GM19455 (cell line): ENCODE results near the gene DHX16.
A peak's percentile ranks its signal among the peaks of the same experiment; 100 is the strongest.
"Not testable (repeated sequence)": the region's sequence is repeated elsewhere in the genome, so short reads cannot be mapped to it uniquely, and the experiment has no call there.

ENCODE experiments used
- ATAC-seq: cut with Tn5 transposase; IDR thresholded peaks from one replicate; pipeline ENCODE4 v1.9.1; 2021; ENCODE audit not compliant: unreplicated experiment

The DHX16 gene

DNA sequence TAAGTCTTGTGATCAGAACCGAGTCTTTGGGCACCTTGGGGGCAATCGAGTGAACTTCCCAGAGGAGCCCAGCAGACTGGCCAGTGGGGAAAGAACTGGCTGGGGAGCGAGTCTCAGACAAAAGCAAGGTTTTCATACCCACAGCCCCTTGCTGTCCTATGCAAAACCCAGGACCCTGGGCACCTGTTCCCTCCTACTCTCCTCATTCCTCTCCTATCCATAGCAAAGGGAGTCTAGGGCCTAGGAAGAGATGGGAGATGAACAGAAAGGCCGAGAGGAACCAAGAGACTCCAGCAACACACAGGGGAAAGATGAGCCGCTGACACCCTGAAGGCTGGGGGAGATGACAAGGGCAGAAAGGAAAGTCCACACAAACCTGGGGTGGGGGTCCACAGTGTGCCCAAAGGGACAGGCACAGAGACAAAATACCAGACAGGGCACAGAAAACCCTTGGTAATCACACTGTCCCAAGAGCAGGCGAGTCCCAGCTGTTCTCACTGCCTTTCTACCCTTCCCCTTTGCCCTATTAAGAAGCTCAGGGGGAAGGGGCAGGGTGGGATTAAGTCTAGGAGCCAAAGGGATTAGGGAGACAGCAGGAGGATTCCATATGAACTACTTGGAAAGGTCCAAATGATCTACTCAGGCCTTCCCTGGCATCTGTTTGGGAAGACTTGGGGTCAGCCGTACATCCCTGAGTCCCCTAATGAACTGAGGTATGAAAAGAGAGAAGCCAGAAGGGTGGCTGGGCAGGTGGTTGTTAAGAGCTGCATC lies 7.1 kb upstream of the DHX16 start:
- ATAC-seq, result no peak

DNA sequence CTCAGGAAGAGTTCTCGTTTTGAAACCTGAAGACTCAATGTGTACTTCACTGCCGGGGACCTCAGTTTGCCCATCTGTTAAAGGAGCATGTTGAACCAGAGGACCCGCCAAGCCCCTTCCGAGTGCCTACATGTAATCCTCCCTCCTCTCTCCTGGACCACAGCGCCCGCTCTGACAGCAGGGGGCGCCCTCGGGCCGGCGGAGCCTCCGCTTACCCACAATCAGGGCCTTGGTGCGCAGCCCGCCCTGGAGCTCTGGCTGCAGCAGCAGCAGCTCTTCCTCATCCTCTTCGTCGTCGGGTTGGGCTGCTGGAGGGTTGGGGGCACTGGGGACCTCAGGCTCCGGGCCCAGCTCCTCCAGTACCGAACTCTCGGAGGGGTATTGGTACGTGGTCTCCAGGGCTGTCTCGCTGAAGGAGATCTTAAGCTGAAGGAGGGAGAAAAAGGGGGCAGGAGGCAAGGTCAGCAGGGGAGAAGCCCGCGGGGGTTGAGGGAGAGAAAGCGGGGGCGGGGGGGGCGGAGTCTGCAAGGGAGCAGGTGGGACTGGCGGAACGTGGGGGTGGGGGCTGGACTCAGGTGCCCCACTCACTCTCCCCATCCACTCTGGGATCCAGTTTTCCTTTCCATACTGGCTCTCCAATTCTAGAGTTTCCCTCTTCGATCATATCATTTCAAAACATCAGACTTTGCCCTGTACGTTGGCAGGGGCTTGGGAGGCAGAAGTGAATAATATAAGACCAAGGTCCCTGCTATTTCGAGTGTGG lies 6.3 kb upstream of the DHX16 start:
- ATAC-seq, result no peak

DNA sequence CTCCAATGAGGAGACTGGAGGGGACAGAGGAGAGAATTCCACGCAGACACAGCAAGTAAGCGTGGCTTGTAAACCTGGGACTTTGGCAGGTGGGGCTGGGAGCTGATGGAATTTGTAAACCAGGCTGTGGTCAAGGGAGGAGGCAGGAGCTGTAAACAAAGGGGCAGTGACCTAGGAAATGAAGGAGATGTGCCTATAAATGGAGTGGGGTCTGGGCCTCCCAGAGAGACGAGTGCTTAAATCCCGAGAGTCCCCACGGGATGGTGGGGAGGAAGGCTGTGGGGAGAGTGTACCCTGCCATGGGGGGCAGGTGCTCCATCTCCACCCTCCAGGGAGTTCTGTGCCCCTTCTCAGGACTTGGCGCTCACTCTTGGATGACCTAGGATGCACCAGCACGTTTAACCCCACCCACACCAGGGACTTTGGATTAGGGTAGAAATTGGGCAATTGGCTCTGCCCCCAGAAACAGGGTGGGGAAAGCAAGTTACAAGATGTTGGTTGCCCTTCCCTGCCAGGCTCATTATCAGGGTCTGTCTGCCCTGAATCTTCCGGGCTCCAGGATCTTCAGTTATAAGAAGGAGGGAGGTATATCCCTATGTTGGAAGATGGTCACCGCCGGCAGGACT lies 4.0 kb upstream of the DHX16 start:
- ATAC-seq, result no peak

DNA sequence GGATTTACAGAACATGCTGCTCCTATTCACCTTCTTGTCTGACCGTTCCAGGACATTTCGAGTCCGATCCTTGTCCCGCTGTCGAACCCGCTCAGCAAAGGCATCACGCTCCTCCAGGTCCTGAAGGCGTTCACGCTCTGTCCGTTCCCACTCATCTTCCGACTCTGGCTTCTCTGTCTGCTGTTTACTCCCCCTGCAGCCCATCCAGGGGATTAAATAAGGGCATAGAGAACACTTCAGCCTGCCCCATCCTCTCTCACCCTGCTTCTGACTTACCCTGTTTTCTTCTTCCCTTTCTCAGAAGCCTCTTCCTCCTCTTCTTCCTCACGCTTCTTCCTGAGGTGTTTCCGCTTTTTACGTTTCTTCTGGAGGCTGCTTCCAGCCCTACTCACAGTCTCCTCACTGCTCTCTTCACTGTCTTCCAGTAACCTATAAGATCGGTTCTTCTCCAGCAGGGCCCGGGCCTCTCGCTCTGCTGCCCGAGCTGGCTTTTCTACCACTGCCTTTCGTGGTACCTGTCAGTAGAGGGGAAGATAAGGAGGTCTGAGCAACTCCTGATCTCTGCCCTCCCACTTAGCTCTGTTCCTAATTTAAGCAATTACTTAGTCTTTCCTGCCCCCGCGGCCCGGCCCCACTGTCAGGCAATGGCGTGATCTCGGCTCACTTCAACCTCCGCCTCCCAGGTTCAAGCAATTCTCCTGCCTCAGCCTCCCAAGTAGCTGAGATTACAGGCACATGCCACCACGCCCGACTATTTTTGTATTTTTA lies 1.9 kb downstream of the DHX16 start:
- ATAC-seq, result no peak

DNA sequence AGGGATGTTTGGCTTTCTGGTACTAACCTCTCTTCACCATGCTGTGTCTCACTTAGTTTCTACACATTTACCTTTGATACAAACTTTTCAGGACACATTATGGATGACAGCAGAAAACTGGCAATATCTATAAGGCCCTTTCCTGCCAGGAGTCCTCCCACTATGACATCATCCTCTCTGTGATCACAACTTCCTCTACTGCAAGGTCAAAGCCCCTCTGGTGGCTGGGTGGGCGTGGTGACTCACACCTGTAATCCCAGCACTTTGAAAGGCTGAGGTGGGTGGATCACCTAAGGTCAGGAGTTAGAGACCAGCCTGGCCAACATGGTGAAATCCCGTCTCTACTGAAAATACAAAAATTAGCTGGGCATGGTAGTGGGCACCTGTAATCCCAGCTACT lies 6.5 kb downstream of the DHX16 start:
- ATAC-seq, result not testable (repeated sequence)

DNA sequence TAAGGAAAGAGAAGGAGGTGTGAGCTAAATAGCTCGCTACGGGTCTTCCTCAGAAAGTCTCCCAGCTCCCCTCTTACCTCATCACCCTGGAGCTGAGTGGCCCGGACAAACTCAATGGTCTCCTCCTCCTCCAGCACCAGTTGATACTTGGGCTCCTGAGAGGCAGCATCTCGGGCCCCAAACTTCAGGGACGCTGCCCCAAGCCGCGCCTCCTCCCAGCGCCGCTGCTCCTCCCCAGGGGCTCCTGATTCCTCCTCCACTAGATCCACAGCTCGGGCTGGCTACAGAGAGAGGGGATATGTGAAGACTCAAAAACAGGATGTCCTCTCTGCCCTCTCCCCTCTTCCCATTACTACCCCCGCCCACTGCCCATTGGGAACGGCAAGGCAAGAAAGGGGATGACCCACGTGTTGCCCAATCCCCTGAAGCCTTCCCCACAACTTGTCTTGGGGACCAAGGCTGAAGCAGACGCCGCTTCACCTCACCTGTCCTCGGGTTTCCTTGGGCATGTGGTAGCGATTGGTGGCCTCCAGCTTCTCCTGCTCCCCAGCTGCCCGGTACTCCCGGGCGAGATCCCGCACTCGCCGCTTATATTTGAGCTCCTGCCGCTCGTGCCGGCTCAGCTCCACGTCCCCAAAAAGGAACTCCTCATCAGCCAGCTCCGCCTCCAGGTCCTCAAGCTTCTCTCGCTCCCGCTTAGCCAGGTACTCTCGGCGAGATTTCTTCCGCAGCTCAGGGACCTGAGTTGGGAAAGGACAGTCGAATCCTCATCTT lies 7.6 kb downstream of the DHX16 start:
- no peak for ATAC-seq

DNA sequence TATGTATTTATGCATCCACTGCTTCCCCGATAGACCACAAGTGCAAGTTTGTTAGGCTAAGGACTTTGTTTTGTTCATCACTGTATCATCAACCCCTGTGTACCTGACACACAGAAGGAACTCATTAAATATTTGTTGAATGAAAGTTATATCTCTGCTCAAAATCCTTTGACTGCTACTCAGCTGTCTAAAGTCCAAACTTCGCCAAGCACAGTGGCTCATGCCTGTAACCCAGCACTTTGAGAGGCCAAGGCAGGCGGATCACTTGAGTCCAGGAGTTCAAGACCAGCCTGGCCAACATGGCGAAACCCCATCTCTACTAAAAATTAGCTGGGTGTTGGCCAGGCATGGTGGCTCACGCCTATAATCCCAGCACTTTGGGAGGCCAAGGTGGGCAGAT lies 14.9 kb downstream of the DHX16 start:
- ATAC-seq, result not testable (repeated sequence)

DNA sequence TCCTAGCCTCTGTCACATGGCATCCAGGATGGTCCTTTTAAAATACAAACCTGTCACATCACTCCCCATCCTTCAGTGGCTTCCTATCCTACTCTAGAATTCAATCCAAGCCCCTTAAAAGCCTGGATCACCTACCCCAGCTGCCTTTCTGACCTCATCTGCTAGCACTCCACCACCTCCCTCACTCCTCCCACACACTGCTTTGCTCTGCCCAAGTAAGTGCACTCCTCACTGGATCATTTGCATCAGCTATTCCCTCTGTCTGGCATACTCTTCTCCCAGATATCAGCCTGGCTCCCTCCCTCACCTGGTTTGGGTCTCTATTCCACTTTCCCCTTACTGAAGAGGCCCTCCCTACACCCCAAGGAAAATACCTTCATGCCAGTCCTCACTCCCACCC lies 15.4 kb downstream of the DHX16 start:
- ATAC-seq, result no peak

DNA sequence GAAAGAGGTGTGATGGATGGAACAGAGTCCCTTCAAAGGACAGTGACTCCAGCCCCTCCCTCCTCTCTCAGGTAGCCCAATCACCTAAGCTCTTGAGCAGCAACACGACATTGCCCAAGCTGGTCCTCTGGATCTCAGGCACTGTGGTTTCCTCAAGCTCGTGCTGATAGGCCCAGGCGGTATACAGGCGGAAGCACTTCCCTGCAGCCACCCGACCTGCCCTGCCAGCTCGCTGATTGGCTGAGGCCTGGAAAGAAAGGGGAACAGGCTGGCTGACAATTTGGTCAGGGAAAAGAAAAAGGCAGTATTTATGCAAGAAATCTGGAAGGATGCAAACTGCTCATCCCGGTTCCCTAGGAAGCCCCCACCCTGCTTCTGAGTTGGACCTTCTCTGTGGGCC lies 16.3 kb downstream of the DHX16 start:
- ATAC-seq, result no peak

DNA sequence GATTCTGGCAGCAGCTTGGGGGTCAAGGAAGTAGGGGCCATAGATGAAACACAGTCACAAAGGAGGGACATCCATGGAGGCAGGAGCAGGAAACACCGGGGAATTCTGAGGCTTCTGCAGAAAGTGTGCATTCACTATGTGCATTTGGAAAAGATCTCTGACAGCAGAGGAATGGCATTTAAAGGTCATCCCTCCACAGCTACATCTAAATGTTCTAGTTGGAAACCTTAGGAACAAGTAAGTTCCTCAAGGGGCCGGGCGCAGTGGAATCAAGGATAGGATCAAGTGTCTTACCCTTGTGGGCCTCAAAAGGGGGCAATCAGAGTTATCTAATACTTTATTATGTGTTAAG lies 17.1 kb downstream of the DHX16 start:
- ATAC-seq, result no peak

DNA sequence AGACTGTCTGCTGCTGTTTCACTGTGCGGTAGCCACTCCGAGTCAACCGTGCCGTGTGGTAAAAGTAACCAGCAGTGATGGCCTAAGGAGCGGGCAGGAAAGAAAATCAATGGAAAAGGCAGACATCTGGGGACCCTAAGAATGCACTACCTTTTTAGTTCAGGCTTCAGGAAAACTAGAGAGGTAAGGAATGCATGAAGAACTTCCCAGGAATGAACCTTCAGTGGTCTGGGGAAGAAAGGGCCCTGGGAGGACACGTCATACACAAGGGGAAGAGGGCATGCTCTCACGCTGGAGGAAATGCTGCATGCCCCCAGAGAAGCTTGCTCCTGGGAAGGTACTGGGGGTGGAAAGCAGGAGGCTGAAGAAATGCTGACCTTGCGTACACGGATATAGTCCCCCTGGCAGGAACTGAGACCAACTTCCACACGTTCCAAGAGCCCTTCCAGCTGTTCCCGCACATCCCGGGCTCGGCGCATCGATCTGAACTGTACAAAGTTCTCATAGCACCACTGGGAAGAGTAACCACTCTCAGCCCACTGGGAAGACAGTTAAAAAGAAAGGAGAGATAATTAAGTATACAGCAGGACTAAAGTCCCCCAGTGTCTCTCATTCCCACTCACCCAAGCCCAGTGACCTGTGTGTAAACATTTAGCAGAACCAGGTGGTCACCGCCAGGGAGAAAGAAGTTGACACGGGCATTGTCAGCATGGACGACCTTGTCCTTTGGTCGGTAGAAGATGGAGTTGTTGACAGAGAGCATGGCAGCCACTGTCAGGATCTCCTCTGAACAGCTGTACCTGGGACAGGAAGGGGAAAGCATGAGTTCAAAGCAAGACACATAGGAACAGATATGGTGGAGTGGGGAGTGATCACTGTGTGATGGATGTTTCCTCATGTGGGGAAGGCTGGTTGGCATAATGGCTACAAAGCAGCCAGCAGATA lies 17.7 kb downstream of the DHX16 start:
- ATAC-seq, result no peak

DNA sequence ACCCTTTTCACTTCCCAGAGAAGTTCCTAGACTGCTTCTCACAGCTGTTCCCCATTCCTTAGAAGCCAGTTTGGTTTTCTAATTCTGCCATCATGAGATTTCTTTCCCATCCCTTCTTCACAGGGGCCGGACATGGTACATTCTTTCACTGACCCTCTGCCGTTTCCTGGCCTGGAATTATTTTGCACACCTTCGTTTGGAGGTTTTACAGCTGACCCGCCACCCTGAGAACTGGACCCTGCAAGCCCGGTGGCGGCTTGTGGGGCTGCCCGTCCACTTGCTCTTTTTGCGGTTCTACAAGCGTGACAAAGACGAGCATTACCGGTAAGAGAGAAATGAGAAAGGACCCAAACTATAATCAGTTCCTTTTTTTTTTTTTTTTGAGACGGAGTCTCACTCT lies 21.7 kb downstream of the DHX16 start:
- ATAC-seq, result no peak

DNA sequence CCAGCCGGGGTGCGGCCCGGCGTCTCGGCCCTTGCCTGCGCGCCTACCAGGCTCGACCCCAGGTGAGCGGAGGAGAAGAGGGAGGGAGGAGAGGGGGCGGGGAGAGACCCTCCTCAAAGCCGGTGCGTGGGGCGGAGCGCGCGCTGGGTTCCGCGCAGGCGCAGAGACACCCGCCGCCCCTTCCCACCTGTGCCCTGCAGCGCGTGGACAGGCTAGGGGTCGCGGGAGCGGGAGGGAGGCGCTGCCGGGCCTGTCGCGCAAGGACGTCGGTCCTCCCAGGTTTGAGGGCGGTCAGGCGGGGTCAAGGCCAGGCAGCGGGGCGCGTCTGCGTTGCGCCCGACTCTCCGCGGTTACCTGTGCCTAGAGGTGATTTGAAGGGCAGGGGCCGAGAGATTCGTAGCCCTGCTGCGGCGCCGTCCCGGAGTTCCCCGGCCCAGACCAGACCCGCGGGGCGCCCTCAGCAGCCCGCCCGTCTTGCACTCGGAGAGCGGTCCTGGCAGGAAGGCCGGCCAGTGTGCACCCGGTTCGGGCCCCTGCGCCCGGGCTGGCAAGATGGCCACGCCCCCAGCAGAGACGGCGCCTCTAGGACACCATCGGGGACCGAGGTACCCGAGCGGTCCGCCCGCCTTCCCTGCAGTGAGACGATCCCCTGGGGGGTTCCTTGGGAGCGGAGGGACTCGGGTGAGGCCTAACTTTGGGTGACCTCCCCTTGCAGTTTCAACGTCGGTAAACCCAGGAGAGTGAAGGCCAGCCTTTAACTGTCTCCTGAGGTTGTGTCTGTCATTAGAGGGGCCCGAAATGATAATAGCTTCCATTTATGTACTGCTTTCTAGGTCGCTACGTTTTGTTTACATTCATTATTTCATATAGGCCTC lies 25.3 kb downstream of the DHX16 start:
- peak; percentile 72 for ATAC-seq

DNA sequence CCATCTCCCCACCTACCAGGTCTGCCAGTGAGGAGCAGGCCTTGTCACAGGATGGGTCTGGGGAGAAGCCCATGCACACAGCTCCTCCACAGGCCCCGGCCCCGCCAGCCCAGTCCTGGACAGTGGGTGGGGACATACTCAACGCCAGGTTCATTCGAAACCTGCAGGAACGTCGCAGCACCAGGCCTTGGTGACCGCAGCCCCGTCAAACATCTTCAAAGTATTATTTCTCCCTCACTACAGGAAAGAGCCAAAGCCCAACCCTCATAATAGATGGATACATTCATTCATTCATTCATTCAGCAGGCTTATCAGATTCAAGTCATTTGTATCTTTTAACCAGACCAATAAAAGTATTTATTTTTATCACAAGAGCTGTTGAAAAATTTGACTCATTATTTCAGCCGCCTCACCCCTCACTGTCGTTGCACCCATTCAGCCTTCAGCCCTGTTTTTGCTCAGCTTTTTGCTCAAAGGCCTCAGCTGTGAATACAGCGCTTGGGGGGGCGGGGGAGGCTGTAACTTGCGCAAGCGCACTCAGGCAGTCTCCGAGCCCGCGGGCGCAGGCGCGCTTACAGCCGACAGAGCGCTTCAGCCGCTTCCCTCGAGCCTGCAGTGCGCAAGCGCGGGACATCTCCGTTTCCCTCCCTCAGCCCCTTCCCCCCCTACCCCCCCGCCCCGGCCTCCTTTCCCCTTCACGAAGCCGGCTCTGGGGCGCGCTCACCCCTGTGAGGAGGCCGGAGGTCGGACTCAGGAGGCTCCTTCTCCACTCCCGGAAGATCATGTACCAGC lies 26.2 kb downstream of the DHX16 start, which contains the start of gene C6orf136:
TSS of gene C6orf136 (plus strand) at position 684 of the 792 bp plus-strand sequence. CDS start at position 783, 99 bp downstream.
- peak; percentile 53 for ATAC-seq

DNA sequence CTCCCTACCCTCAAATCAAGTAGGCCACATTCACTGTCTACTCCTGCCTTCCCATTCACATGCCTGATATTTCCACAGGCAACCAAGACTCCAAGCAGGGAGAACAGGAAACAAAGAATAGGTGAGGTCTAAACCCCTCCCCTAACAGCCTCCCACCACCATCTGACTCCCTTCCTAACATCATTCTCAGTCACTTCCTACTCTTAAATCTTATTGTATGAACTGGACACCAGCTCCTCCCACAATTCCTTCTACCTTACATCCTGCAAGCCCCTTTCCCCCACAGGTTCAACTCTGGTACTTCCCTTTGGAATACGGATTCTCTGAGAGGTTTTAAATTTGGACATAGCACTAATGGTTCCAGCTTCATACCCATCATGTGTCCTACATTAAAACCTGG lies 26.8 kb downstream of the DHX16 start:
- ATAC-seq, result no peak

DNA sequence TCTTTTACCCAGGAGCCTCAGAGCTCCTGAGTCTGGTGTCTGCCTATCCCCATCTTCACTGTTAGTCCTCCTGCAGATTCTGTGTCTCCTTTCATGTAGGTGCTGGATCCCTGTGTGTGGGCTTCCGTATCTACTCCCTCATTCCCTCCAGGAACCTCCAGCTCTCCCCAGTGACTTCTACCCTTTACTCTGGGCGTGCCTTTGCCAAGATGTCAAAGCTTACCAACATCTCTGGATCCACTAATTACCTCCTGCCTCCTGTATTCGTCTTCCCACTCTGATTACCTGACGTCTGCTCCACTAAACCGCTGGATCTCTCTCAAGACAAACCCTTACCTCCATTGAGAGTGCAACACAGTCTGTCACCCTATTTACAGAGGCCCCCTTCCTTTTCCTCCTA lies 28.0 kb downstream of the DHX16 start:
- ATAC-seq, result no peak

DNA sequence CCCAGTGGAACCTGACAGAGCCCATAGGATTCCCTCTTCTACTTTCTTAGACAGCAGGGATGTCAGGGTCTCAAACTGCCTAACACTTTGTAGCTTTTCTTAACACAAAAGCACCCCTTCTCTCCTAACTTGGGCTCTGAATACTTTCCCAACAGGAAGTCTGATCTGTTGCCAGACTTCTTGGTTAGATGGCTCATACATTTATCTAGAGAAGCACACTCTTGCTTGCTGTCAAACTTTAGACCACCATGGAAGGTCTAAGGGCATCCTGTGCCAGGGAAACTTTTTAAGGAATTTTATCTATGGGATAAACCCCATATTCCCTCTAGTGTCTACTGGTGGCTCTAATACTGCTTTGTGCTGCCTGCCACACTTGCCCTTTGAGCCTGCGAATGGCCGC lies 29.1 kb downstream of the DHX16 start:
- ATAC-seq, result no peak

DNA sequence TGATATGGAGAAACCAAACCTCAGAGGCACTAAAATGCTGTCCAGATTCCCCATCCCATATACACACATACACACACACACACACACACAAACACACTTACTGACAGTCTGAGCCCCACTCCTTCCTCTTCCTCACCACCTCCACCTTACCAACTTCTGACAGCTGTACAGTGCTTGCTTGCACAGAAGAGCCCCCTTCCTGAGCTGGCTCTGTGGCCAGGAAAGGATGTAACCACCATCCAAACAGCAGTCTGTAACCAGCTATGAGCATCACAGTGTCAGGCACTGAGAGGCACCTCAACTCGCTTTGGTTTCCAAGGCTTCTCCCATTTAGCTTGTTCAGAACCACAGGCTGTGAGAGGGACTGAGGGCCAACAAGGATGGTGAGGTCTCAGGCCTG lies 31.8 kb downstream of the DHX16 start:
- ATAC-seq, result no peak
